Erythroblast (primary cell): Measurements from ENCODE around the gene DRC3.

Experiments
- GATA1 ChIP-seq: IDR thresholded peaks from 2 replicates; pipeline ENCODE4 v1.6.1; 2011; ENCODE audit warnings: low read depth, mild to moderate bottlenecking, control low read depth, low read length, moderate library complexity
- POLR2A ChIP-seq: IDR thresholded peaks from 2 replicates; pipeline ENCODE4 v1.6.1; 2011; ENCODE audit warnings: mild to moderate bottlenecking, low read length

- no peak for TF ChIP-seq POLR2A
- no peak for TF ChIP-seq GATA1
Measured at GRCh38 chr17:18021372-18021771, 48.7 kb downstream of the DRC3 start.
